Kasumi-1 (cell line): ENCODE results near the gene VWDE.

ENCODE experiments used
- DNase-seq, 2 experiments: peaks; one replicate each; lab custom pipeline; 2025; lab: John Stamatoyannopoulos, UW

The VWDE gene

GRCh38 chr7:12290761-12291160 lies 112.9 kb downstream of the VWDE start:
- DNase-seq = no peak

GRCh38 chr7:12289996-12290395 lies 113.7 kb downstream of the VWDE start:
- DNase-seq = no peak

GRCh38 chr7:12287901-12288300 lies 115.8 kb downstream of the VWDE start:
- no peak for DNase-seq

GRCh38 chr7:12281038-12281437 lies 122.6 kb downstream of the VWDE start:
- DNase-seq = no peak
